ENCODE data around the gene TNS1.
A peak's percentile ranks its signal among the peaks of the same experiment; 100 is the strongest.

The TNS1 gene

DNA sequence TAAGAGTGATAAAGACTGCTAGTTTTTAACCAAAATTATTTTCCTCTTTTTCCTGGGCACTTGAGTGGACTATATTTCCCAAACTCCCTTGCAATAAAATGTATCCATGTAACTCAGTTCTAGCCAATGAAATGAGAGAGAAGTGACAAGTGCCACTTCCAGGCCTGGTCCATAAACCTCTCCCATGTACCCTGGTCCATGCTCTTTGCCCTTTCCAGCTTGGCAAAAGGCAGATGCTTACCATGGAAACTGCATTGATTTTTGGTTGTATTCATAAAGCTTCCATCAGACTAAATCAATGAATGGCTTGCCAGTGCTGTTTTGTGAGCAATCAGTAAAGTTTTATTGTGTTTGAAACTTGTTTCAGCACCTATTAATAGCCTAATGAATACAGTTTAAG is 229.3 kb downstream of the TNS1 start:
- in situ Hi-C loops (cut with MboI; ENCODE audit: low pct_unique_long_range_greater_than_20kb, low sequenced_read_pairs) = no loop called here
- DNase-seq = no peak

DNA sequence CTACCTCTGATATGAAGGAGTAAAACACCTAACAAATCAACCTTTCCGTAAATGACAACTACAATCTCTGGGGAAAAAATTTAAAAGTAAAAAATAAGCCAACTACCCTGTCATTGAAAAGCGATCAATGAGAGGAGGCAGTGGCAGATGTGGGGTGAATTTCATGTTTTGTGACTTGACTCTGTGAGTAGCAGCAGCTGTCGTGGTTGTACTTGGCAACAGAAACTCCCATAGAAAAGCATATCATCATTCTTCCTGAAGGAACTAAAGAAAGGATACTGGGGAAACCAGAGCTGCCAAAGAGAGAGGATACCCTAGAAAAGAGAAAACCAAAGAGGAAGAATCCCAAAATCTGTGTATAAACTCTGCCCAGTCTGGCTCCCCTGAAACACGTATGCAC is 236.4 kb downstream of the TNS1 start:
- in situ Hi-C loops (cut with MboI; ENCODE audit: low pct_unique_long_range_greater_than_20kb, low sequenced_read_pairs) = no loop called here
- DNase-seq = no peak

DNA sequence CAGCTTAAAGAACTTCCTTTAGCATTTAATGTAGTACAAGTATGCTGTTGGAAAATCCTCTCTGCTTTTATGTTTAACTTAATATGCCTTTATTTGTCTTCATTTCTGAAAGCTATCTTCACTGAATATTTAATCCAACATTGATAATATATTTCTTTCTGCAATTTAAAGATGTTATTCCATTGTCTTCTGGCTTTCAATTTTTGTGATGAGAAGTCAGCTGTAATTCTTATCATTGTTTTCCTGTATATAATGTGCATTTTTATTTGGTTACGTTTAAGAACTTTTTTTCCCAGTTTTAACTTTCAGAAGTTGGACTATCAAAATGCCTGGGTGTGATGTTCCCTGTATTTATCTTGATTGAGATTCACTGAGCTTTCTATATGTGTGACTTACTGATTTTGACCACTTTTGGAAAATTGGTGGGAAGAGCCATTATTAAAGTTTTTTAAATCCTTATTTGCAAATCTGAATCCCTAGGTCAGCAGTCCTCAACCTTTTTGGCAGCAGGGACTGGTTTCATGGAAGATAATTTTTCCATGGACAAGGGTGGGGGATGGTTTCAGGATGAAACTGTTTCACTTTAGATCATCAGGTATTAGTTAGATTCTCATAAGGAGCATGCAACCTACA is 241.0 kb downstream of the TNS1 start:
- in situ Hi-C loops (cut with MboI; ENCODE audit: low pct_unique_long_range_greater_than_20kb, low sequenced_read_pairs) = no loop called here

DNA sequence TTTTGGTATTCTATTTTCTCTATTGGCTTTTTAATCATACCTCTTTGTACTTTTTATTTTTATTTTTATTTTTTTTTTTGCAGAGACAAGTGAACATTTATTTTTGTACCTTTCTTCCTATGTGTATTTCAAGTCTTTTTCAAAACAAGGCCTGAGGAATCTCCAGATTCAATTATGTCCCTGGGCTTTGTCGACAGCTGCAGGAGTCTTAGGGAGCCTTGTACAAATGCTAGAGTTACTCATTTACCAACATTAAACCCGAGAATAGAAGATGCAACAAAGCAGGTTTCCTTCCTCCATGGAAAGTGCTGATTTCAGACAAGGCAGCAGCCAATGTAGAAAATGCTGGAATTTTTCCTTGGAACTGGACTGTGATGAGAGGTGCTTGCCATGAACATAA is 242.8 kb downstream of the TNS1 start:
- no peak for DNase-seq
- in situ Hi-C loops (cut with MboI; ENCODE audit: low pct_unique_long_range_greater_than_20kb, low sequenced_read_pairs) = no loop called here

More for the DNA sequence above, 241.0 kb downstream of the TNS1 start:
- DNase-seq = no peak

DNA sequence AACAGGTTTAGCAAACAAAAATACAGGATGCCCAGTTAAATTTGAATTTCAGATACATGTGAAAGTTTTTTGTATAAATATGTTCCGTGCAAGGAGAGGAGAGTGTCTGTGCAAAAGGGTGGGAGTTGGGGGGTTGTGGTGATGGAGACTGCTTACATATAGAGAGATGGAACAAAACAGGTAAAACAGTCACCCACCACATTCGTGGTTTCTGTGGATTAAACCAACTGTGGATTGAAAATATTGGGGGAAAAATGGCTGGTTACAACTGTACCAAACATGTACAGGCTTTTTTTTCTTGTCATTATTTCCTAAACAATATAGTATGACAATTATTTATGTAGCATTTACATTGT is 245.7 kb downstream of the TNS1 start:
- in situ Hi-C loops (cut with MboI; ENCODE audit: low pct_unique_long_range_greater_than_20kb, low sequenced_read_pairs) = no loop called here
- DNase-seq = no peak

DNA sequence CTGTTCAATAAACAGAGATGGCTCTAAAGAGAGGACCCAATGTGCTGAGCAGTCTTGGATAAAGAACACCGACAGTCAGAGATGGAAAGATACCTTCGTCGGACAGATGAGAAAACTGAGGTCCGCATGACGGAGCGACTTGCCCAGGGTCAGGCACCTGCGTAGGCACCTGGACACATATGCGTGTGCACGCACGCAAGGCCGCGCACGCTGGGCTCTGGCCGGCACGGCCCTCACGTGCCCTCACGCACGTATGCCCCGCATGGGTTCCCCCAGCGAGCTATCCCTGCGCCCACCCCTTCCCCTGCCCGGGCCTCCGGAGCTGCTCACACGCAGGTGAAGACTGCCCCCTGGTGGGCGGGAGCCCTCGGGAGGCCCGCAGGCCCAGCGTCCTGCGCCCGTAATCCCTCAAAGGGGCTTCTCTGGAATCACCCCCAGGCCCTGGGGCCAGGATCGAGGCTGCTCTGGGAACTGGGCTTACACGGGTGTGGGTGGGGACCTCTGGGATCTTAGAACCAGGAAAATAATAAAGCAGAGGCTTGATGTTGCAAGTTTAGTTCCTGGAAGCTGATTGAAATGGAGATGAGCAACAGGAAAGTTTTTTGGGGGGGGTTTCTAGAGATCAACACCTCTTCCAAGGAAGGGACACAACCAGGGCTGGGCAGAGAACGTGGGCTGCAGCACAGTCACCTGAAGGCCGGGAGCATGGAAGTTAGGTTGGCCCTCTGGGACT is 246.3 kb downstream of the TNS1 start:
- DNase-seq = peak; percentile 55
- in situ Hi-C loops (cut with MboI; ENCODE audit: low pct_unique_long_range_greater_than_20kb, low sequenced_read_pairs) = no loop called here

DNA sequence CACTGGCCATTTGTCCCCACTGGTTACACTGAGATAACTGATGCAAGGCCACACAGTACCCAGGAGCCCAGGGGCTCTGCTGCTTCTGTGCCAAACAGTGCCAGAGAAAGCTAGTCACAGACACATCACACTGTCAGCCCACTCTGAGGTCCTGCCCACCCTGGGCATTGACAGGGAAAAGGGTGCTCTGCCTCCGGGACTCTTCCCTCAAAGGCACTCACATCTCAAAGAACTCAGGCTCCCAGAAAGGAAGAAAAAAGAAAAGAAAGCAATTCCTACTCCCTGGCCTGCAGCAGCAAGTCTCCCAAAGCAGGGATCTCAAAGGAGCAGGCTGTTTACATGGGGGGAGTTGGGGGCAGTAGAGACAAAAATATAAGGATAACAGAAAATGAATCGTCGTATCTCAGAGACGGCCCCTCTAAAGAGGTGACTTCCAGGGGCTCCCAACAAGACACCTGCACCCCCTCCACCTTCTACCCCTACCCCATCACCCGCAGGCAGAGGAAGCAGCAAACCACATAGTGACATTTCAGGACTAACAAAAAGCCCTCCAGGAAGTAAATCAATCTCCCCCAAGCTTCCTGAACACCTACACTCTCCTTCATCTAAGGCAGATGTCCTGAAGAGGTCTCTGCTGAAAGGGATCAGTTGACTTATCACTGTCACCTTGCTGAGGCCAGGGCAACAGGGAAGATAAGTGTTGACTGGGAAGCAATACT is 247.6 kb downstream of the TNS1 start:
- DNase-seq = no peak
- in situ Hi-C loops (cut with MboI; ENCODE audit: low pct_unique_long_range_greater_than_20kb, low sequenced_read_pairs) = no loop called here

DNA sequence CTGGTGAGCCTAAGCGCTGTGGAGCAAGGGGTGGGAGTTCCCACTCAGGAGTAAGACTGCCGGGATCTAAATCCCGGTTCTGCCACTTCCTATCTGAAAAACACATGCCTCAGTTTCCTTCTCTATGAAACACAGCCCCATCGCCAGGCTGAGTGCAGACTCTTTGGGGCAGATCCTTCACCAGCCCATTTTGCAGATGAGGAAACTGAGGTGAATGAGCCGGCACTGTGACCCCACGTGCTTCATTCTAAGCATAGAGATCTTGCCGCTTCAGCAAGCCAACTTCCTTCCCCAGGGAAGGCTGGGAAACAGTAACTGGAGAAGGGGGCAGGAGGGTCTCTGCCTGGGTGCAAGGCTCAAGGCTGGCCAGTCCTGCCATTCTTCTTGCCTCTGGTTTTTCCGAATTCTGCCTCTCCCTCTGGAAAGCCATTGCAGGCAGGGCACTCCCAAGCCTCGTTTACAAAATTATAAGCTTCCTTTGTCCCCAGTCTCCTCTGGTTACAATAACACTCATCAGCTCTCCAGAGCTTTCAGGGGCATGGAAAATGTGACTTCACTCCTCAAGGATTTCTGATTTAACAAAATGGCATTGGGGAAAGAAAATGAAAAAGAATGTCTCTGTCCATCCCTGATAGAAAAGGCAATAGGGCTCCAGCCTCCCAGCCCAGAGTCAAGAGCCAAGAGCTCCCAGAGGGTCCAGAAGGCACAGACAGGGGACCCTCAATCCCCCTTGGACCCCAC is 249.2 kb downstream of the TNS1 start:
- in situ Hi-C loops (cut with MboI; ENCODE audit: low pct_unique_long_range_greater_than_20kb, low sequenced_read_pairs) = no loop called here
- DNase-seq = no peak

DNA sequence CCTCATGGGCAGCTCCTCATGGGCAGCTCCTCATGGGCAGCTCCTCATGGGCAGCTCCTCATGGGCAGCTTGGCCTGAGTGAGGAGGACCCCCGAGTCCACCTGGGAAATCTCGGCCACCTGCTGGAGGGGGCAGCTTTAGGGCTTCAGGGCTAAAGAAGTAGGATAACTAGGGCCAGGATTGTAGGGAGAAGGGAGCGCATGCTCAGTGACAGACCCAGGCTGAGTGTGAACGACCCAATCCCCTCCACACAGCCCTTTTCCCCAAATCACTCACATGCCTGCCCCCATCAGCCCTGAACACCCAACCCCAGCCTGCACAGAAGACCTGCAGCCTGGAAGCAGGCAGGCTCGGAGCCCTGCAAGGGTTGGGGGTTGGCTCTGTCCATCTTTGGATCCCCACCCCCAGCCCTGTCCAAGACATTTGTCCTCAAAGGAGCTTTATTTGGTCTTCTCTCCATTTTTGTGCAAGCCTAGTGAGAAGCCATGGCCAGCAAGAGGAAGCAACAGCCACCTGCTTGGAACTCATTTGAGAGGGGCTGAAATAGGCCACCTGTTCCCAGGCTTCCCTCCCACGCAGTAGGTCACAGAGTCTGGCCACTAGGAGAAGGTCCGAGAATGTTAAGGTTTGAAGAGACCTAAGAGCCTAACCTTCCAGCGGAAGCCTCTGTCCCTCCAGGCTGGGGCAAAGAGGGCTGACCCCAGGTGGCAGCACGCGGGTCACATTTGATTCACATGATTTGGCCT is 249.9 kb downstream of the TNS1 start:
- in situ Hi-C loops (cut with MboI; ENCODE audit: low pct_unique_long_range_greater_than_20kb, low sequenced_read_pairs) = no loop called here

DNA sequence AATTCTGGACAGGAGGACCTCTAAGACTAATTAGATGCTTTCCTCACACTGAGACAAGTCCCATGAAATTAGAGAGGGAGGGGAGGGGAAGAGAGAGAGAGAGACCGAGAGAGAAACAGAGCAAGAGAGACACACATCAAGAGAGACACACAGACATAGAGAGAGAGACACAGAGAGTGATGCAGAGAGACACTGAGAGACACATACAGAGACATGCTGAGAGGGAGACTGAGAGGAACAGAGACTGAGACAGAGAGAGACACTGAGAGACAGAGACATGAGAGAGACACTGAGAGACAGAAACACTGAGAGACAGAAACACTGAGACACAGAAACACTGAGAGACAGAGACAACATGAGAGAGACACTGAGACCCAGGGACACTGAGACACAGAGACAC is 250.8 kb downstream of the TNS1 start:
- in situ Hi-C loops (cut with MboI; ENCODE audit: low pct_unique_long_range_greater_than_20kb, low sequenced_read_pairs) = no loop called here
- DNase-seq = no peak

More for the DNA sequence above, 249.9 kb downstream of the TNS1 start:
- DNase-seq = no peak

DNA sequence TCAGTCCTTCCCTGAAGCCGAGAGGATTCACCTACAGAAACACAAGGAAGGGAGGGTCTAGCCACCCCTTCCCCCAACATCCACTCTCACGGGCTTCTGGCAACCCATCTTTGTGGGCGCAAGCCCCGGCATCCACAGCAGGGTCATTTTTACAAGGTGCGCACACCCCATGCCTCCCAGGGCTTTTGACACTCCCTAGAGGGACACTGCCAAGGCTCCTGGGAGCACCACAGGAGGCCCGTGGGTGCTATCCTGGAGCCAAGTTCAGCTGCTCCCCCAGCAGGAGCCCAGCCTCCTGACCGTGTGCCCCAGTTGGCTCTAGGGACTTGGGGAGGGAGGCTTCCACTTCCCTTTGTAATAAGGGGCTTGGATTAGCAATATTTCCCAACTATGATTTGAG is 251.6 kb downstream of the TNS1 start:
- in situ Hi-C loops (cut with MboI; ENCODE audit: low pct_unique_long_range_greater_than_20kb, low sequenced_read_pairs) = no loop called here
- no peak for DNase-seq
